ENCODE measurements around the gene PDZRN4. TPM values are rescaled to one million over a fixed set of nuclear protein-coding genes. Genes with fewer than 3 reads are reported as not detected.

The PDZRN4 gene
- total RNA-seq, 1 donor from 2014 or later, result 1.5 TPM

DNA sequence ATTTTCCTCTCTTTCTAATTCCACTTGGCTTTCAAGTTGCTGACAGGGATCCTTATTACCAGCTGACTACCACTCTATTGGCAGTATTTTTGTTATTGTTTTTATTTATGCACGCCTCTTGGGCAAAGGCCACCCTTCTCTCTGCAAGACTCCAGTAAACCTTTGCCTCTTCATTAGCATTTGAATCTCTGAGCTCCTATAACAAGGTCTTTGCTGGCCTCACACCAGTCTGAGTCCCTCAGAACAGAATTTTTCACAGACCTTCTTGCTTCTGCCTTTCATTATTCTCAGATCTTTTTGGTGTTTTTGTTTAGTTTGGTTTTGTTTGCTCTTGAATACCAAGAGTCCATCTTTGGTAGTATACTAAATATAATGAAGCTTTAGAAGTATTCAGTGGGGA lies 145.9 kb downstream of the PDZRN4 start:
- peaks cover 4% of the 10 kb centered on the region for H3K4me1 Mint-ChIP-seq (ENCODE audit: low read depth, unreplicated experiment)
- no peaks in the 10 kb centered on the region for H3K36me3 Mint-ChIP-seq (ENCODE audit: unreplicated experiment)
- H3K27me3 Mint-ChIP-seq (ENCODE audit: unreplicated experiment), result peaks cover 4% of the 10 kb centered on the region
- TF ChIP-seq, protein P1, sequence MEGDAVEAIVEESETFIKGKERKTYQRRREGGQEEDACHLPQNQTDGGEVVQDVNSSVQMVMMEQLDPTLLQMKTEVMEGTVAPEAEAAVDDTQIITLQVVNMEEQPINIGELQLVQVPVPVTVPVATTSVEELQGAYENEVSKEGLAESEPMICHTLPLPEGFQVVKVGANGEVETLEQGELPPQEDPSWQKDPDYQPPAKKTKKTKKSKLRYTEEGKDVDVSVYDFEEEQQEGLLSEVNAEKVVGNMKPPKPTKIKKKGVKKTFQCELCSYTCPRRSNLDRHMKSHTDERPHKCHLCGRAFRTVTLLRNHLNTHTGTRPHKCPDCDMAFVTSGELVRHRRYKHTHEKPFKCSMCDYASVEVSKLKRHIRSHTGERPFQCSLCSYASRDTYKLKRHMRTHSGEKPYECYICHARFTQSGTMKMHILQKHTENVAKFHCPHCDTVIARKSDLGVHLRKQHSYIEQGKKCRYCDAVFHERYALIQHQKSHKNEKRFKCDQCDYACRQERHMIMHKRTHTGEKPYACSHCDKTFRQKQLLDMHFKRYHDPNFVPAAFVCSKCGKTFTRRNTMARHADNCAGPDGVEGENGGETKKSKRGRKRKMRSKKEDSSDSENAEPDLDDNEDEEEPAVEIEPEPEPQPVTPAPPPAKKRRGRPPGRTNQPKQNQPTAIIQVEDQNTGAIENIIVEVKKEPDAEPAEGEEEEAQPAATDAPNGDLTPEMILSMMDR (IDR thresholded peaks at IDR 0.05; ENCODE audit: partially characterized antibody, unreplicated experiment), result no peak
- DNase-seq, result no peak
- peaks cover 2% of the 10 kb centered on the region for H3K9me3 Mint-ChIP-seq (ENCODE audit: unreplicated experiment)
- H3K27ac Mint-ChIP-seq (ENCODE audit: unreplicated experiment), result no peak overlapping the region
- H3K4me3 Mint-ChIP-seq (ENCODE audit: unreplicated experiment), result no peak overlapping the region

DNA sequence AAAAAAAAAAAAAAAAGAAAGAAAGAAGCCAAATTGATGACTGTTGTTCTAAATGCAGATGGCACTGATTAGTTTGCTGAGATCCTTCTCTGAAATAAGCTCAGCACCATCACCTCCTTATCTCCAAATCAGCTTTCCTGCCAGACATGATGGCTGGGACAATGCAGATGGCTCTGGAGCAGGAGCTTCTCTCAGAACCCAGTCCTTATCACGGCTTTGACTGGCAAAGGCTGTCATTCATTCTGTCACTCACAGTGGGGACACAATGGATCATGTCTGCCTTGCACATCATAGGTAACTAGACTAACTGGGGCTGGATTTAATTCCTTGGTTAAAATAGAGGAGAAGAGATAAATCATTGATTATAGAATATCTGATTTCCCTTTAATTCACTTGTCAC lies 146.3 kb downstream of the PDZRN4 start:
- peaks cover 5% of the 10 kb centered on the region for H3K27me3 Mint-ChIP-seq (ENCODE audit: unreplicated experiment)
- peaks cover 4% of the 10 kb centered on the region for H3K4me1 Mint-ChIP-seq (ENCODE audit: low read depth, unreplicated experiment)
- TF ChIP-seq, protein P1 (IDR thresholded peaks at IDR 0.05; ENCODE audit: partially characterized antibody, unreplicated experiment), result no peak
- no peak overlapping the region for H3K4me3 Mint-ChIP-seq (ENCODE audit: unreplicated experiment)
- H3K36me3 Mint-ChIP-seq (ENCODE audit: unreplicated experiment), result no peaks in the 10 kb centered on the region
- H3K9me3 Mint-ChIP-seq (ENCODE audit: unreplicated experiment), result peaks cover 2% of the 10 kb centered on the region
- no peak for DNase-seq
- no peak overlapping the region for H3K27ac Mint-ChIP-seq (ENCODE audit: unreplicated experiment)

- Mint-ChIP-seq H3K27ac (ENCODE audit: unreplicated experiment) (no peak overlapping the region), H3K4me1 (ENCODE audit: low read depth, unreplicated experiment) (peaks cover 4% of the 10 kb centered on the region), H3K9me3 (ENCODE audit: unreplicated experiment) (peaks cover 2% of the 10 kb centered on the region), H3K27me3 (ENCODE audit: unreplicated experiment) (peaks cover 5% of the 10 kb centered on the region), H3K4me3 (ENCODE audit: unreplicated experiment) (no peak overlapping the region), H3K36me3 (ENCODE audit: unreplicated experiment) (no peaks in the 10 kb centered on the region)
- no peak for DNase-seq
- TF ChIP-seq, protein P1 (IDR thresholded peaks at IDR 0.05; ENCODE audit: partially characterized antibody, unreplicated experiment), result no peak
Measured at GRCh38 chr12:41336041-41336549, 148.0 kb downstream of the PDZRN4 start.

- Mint-ChIP-seq H3K27me3 (ENCODE audit: unreplicated experiment) (peaks cover 3% of the 10 kb centered on the region), H3K9me3 (ENCODE audit: unreplicated experiment) (peaks cover 2% of the 10 kb centered on the region), H3K4me1 (ENCODE audit: low read depth, unreplicated experiment) (no peaks in the 10 kb centered on the region), H3K4me3 (ENCODE audit: unreplicated experiment) (no peak overlapping the region), H3K36me3 (ENCODE audit: unreplicated experiment) (no peaks in the 10 kb centered on the region), H3K27ac (ENCODE audit: unreplicated experiment) (no peak overlapping the region)
- DNase-seq, result no peak
- TF ChIP-seq, protein P1 (IDR thresholded peaks at IDR 0.05; ENCODE audit: partially characterized antibody, unreplicated experiment), result no peak
Measured at GRCh38 chr12:41339784-41340183, 151.7 kb downstream of the PDZRN4 start.

- no peak for DNase-seq
- H3K36me3 Mint-ChIP-seq (ENCODE audit: unreplicated experiment), result no peaks in the 10 kb centered on the region
- H3K9me3 Mint-ChIP-seq (ENCODE audit: unreplicated experiment), result no peaks in the 10 kb centered on the region
- no peak overlapping the region for H3K27ac Mint-ChIP-seq (ENCODE audit: unreplicated experiment)
- H3K27me3 Mint-ChIP-seq (ENCODE audit: unreplicated experiment), result no peaks in the 10 kb centered on the region
- H3K4me1 Mint-ChIP-seq (ENCODE audit: low read depth, unreplicated experiment), result no peaks in the 10 kb centered on the region
- TF ChIP-seq, protein P1 (IDR thresholded peaks at IDR 0.05; ENCODE audit: partially characterized antibody, unreplicated experiment), result no peak
- H3K4me3 Mint-ChIP-seq (ENCODE audit: unreplicated experiment), result no peak overlapping the region
Measured at GRCh38 chr12:41344776-41345470, 156.8 kb downstream of the PDZRN4 start.
